ENCODE data around the gene ACTN3.

Gene ACTN3

DNA sequence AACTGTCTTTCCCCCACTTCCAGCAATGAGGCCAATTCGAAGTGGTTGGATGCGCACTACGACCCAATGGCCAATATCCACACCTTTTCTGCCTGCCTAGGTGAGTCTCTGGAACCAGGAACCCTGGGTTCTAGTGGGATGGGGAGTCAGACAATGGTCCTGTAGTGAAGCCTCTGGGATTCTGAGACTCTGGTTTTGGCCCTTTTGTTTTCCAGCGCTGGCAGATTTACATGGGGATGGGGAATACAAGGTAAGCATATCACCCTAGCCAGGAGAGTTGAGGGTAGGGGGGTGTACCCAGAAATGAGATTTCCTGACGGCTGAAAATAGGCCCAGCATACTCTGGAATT, 35.7 kb upstream of the ACTN3 start:
- no peak for DNase-seq (ENCODE audit: low spot score)
- TF ChIP-seq, protein P1, sequence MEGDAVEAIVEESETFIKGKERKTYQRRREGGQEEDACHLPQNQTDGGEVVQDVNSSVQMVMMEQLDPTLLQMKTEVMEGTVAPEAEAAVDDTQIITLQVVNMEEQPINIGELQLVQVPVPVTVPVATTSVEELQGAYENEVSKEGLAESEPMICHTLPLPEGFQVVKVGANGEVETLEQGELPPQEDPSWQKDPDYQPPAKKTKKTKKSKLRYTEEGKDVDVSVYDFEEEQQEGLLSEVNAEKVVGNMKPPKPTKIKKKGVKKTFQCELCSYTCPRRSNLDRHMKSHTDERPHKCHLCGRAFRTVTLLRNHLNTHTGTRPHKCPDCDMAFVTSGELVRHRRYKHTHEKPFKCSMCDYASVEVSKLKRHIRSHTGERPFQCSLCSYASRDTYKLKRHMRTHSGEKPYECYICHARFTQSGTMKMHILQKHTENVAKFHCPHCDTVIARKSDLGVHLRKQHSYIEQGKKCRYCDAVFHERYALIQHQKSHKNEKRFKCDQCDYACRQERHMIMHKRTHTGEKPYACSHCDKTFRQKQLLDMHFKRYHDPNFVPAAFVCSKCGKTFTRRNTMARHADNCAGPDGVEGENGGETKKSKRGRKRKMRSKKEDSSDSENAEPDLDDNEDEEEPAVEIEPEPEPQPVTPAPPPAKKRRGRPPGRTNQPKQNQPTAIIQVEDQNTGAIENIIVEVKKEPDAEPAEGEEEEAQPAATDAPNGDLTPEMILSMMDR (IDR thresholded peaks at IDR 0.05; ENCODE audit: extremely low read depth, insufficient read depth, missing control alignments) = no peak
- in situ Hi-C loops (cut with MboI; ENCODE audit: low pct_unique_long_range_greater_than_20kb, low sequenced_read_pairs, unreplicated experiment) = no loop called here

DNA sequence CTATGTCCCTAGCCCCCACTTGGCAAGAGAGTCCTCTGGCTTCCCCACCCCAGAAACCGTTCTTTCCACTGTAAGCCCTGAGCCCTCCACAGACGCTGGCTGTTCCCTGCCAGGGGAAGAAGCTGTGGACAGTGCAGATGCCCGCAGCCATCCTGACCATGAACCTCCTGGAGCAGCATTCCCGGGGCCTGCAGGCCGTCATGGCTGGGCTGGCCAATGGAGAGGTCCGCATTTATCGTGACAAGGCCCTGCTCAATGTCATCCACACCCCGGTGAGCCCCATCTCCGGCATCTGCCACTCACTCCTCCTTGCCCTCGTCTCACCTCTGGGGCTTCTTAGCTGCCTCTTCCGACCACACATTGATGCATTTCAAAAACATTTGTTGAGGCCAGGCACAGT, 23.1 kb upstream of the ACTN3 start:
- TF ChIP-seq, protein P1 (IDR thresholded peaks at IDR 0.05; ENCODE audit: extremely low read depth, insufficient read depth, missing control alignments) = no peak
- in situ Hi-C loops (cut with MboI; ENCODE audit: low pct_unique_long_range_greater_than_20kb, low sequenced_read_pairs, unreplicated experiment) = no loop called here

DNA sequence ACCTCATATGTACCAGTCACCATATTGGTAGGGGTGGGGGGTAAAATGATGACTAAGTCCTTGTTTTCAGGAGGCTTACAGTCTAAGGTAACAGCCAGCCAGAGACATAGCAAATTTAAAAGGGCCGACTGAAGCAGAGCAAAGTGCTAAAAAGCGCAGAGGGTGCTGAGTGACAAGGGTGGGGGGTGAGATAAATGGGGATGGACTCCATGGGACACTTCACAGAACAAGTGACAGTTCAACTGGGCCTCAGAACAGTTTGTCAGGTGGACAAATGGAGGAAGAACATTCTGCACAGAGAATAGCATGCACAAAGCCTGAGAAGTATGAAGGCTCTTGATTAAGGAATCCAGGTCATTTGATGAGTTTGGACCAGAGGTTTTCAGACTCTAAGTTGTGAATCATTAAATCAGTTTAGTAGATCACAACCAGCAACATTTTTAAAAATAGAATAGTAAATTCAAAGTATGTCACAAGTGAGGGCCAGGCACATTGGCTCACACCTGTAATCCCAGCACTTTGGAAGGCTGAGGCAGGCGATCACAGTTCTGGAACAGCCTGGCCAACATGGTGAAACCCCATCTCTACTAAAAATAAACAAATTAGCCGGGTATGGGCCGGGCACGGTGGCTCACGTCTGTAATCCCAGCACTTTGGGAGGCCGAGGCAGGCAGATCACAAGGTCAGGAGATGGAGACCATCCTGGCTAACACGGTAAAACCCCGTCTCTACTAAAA, 22.2 kb upstream of the ACTN3 start:
- TF ChIP-seq, protein P1 (IDR thresholded peaks at IDR 0.05; ENCODE audit: extremely low read depth, insufficient read depth, missing control alignments) = no peak
- in situ Hi-C loops (cut with MboI; ENCODE audit: low pct_unique_long_range_greater_than_20kb, low sequenced_read_pairs, unreplicated experiment) = no loop called here
- no peak for DNase-seq (ENCODE audit: low spot score)

More for the DNA sequence above, 23.1 kb upstream of the ACTN3 start:
- no peak for DNase-seq (ENCODE audit: low spot score)

DNA sequence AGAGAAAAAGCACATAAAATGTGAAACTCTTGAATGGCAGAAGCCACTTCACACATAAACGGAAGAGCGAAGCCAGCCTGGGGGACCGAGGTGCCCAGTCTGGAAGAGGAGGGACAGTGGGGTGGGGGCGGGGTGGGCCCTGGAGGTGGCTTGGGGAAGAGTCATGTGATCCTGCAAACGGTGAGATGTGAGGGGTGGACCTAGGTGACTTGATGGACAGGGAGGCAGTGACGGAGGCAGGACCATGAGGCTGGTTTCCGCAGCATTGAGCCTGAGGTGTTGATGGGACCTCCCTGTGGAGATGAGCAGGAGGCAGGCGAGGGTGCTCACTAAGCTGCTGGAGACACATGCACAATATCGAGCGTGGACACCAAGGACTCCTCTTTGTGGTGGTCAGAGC, 17.6 kb upstream of the ACTN3 start:
- TF ChIP-seq, protein P1 (IDR thresholded peaks at IDR 0.05; ENCODE audit: extremely low read depth, insufficient read depth, missing control alignments) = no peak
- in situ Hi-C loops (cut with MboI; ENCODE audit: low pct_unique_long_range_greater_than_20kb, low sequenced_read_pairs, unreplicated experiment) = no loop called here
- DNase-seq (ENCODE audit: low spot score) = no peak

DNA sequence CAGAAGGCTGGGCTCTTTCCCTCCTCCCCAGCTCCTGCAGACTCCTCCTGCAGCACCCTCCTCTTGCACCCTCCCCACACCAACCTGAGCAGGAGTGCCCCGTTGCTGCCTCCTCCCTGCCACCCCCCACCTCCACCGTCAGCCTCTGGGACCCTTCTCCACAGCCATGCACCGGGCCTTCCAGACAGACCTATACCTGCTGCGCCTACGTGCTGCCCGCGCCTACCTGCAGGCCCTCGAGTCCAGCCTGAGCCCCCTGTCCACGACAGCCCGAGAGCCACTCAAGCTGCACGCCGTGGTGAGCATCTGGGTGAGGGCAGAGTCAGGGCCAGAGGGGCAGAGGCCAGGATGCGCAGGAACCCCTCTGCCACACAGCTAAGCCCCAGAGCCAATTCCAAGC, 17.0 kb upstream of the ACTN3 start:
- TF ChIP-seq, protein P1 (IDR thresholded peaks at IDR 0.05; ENCODE audit: extremely low read depth, insufficient read depth, missing control alignments) = no peak
- in situ Hi-C loops (cut with MboI; ENCODE audit: low pct_unique_long_range_greater_than_20kb, low sequenced_read_pairs, unreplicated experiment) = no loop called here
- DNase-seq (ENCODE audit: low spot score) = no peak

DNA sequence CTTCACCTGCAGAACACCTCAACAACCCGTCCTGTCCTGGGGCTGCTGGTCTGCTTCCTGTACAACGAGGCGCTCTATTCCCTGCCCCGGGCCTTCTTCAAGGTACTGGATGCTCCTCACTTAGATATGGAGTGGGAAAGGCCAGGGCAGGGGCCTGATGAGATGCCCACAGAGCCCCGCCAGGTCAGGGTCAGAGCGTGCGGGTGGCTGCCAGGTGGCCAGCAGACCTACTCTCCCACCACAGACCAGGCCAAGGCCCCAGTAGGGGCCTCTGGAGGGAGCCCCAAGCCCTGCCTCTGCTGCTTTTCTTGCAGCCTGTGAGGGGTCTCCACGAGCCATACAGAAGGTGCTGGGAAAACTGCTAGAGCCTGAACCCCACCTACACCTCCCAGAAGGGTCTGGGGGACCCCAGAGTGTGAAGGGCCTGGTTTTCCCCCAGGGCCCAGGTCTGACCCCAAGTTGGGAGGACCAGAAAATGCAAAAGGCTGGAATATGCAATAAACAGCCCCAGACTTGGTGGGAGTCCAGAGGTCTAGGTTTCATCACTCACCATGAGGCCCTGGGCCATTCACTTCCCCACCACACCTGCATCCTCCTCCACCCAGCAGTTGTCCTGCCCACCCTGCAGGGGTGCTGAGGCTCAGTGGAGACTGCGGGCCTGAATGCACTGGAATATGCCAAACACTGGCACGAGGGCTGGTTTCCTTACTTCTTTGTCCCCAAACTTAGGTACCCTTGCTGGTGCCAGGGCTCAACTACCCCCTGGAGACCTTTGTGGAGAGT, 15.6 kb upstream of the ACTN3 start:
- TF ChIP-seq, protein P1 (IDR thresholded peaks at IDR 0.05; ENCODE audit: extremely low read depth, insufficient read depth, missing control alignments) = no peak
- DNase-seq (ENCODE audit: low spot score) = no peak
- in situ Hi-C loops (cut with MboI; ENCODE audit: low pct_unique_long_range_greater_than_20kb, low sequenced_read_pairs, unreplicated experiment) = no loop called here

Measured in GM13977 (cell line).